HG03139 (cell line): ENCODE results near the gene CNTNAP2.

ENCODE experiments used
- ATAC-seq: cut with Tn5 transposase; IDR thresholded peaks from one replicate; pipeline ENCODE4 v1.9.1; 2021; ENCODE audit not compliant: unreplicated experiment

CNTNAP2 gene

GRCh38 chr7:147308539-147308938, 1191.9 kb downstream of the CNTNAP2 start:
- ATAC-seq: no peak

DNA sequence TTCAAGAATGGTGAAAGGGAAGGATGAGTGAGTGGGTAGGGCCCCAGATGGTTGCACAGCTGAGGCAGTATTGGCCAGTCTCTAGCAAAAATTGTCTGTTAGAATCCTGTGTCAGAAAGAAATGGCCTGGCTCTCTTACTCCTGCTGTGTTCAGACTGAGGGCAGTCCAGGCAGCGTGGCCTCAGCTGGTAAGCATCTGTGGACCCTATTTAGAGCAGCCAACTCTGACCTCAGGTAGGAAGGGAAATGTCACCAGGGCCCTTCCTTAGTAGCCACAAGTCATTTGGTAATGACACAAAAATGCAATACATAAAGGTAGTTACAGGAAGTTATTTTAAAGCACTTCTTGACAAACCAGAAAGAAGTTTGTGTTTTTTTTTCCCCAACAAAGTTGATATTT, 1194.7 kb downstream of the CNTNAP2 start:
- ATAC-seq: no peak

DNA sequence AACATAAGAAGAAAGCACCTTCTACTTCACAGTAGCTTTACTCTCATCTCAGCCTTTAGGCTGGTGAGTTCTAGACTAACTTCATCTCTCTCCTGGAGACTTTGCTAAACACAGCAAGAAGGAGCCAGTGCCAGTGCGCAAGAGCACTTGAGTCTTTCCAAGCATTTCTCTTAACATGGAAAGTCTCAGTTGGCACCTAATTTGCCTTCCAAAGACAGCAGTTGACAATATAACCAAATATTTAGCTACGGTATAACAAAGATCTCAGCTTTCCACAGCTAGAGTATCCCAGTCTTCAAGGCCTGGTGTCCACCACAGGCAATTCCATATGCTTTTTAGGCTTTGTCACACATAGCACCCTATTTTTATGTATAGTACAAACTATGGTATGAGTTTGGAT, 1204.9 kb downstream of the CNTNAP2 start:
- ATAC-seq: no peak

DNA sequence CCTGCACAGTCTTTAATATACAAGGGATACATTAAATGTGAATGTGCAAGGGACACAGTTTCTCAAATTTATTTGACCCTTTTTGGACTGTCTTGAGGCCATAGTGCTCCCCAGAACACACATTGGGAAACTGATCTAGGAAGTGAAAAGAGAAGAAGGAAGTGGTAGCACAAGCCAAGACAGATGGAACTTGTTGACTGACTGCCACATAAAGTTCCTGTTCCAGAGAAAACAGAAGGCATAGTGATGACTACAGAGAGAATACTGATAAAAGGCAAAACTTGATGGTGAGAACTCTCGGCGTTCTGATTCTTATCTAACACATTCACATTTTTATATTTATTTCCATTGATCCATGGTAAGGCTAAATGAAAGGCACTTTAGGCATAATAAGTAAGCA, 1216.4 kb downstream of the CNTNAP2 start:
- no peak for ATAC-seq

GRCh38 chr7:147363101-147363500, 1246.5 kb downstream of the CNTNAP2 start:
- no peak for ATAC-seq

DNA sequence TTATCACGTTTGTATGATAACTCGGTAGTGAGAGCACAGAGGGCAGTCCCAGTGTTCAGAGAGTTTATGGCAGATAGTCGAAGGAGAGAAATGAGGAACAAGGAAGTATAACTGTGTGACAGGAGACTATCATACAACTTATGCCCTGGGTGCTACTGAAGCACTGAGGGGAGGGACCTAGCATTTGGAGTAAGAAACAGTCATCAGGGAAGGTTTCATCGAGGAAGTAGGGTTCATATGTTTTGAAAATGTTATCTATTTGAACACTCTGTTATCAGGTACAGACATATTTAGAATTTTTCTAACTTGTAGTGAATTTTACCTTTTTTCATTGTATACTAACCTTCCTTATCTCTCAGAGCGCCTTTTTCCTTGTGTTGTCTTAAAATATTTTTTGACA, 1259.6 kb downstream of the CNTNAP2 start:
- no peak for ATAC-seq

GRCh38 chr7:147380926-147381325, 1264.3 kb downstream of the CNTNAP2 start:
- no peak for ATAC-seq

GRCh38 chr7:147394329-147394728, 1277.7 kb downstream of the CNTNAP2 start:
- no peak for ATAC-seq

GRCh38 chr7:147400221-147400689, 1283.7 kb downstream of the CNTNAP2 start:
- ATAC-seq: no peak

- no peak for ATAC-seq
Measured at GRCh38 chr7:147400925-147401324, 1284.3 kb downstream of the CNTNAP2 start.

- ATAC-seq: no peak
Measured at GRCh38 chr7:147405621-147406020, 1289.0 kb downstream of the CNTNAP2 start.

DNA sequence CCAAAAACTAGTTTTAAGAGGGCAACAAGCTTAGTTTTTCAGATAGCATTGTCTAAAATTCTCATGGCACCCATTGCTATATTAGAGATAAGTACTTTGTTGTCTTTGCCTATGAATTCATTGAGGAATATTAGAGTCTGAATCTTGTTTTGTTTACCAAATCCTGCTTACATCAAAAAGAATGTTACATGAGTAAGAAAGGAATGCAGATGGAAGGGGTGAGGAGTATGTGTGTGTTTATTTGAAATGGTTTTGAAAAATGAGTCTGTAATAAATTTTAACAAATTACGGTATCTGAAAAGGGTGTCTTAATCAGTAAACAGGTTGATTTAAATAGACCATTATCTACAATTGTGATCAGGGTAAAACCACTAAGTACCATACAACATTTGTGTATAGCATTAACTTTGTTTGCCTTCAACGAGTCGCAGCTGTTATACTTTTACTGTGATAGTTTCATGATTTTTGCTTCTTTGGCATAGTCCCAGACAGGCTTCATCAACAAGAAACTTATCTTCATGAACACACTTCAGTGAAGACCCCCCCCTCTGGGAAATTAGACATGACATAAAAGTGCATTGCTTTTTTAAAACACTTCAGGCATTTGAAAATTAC, 1290.0 kb downstream of the CNTNAP2 start:
- ATAC-seq: no peak

DNA sequence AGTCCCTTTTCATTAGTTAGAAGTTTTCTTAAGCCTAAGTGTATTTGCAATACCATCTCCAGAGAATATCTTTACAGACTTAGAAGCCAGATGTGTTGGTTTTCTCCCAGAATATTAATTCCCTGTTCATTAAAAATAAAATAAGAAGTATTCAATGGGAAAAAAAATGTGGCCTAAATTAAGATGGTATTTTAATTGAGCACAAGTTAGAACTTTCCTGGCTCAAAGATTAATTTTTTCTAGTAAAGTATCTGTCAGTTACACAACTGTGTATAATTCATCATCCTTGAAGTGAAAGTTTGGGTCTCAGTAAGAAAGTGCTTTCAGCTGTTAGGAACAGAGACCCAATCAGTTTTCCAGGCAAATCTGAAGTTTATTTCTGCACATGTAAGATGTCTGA, 1294.5 kb downstream of the CNTNAP2 start:
- ATAC-seq: no peak

GRCh38 chr7:147412109-147412508, 1295.5 kb downstream of the CNTNAP2 start:
- no peak for ATAC-seq

DNA sequence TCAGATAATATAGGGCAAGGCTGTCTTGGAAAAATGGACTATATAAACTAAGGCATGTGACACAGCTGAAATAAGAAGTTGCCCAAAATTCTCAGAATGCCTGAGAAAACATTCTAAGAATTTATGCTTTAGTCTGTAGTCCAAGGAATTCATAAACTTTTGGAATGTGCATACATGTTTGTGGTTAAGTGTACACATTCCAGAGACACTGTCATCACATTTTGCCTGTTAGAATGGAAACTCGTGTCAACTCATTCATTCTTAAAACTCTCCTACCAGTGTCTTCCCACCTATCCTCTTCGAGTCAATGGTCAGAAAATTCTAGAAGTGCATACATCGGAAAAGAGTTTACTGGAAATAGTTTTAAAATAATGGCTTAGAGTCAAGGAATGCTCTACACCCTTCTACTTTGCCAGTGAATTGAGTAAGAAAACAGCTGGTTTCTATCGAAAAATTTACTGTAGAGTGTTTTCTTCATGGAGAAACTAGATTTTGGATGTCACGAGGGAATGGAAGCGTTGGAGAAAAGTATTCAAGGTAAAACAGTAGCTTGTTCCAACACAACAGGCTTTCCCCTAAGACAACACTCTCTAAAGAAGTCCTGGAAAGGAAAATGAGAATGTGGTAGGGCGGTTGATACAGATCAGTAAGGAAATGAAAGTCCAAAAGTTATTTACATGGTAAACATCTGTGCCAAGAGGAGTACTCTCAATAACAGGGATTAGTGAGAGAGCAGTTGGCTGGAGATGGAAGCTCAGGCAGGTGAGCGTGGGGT, 1296.4 kb downstream of the CNTNAP2 start:
- no peak for ATAC-seq

- ATAC-seq: no peak
Measured at GRCh38 chr7:147413557-147413870, 1296.9 kb downstream of the CNTNAP2 start.

DNA sequence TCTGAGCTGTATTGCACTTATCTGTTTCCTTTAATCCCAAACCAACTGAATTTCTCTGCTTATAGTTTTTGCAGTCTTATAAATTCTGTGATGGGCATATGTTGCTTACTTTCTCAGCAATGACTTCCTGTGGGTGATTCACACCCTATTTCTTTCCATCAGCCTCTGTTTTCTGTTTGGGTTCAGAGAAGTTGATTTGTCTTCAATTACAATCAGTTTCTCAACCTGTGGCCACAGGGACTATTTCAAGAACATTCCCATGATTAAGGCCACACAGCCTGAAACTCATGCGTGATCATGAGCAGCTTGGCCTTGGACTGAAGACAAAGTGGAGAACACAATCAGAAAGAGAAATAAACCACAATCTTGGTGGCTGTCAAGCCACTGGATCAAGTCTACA, 1299.4 kb downstream of the CNTNAP2 start:
- ATAC-seq: no peak

DNA sequence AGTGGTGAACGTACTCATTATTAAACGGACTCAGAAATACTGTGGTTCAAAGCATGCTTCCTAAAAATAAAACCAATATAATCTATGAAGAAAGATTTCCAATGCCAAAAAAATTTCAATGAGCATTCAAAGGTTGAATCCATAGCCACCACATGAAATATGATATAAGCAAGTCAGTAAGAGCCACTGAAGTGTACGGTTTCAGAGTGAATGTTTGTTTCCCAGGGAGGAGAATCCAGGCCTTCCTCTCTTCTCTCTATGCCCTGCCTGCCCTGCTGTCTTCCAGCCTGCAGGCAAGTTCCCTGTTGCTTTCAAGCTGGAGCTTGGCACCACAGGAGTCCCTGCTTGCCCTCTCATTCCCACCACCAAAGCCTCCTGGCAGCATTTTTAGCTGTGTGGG, 1302.4 kb downstream of the CNTNAP2 start:
- ATAC-seq: no peak

GRCh38 chr7:147423875-147424274, 1307.3 kb downstream of the CNTNAP2 start:
- no peak for ATAC-seq

- no peak for ATAC-seq
Measured at GRCh38 chr7:147428075-147428474, 1311.5 kb downstream of the CNTNAP2 start.

DNA sequence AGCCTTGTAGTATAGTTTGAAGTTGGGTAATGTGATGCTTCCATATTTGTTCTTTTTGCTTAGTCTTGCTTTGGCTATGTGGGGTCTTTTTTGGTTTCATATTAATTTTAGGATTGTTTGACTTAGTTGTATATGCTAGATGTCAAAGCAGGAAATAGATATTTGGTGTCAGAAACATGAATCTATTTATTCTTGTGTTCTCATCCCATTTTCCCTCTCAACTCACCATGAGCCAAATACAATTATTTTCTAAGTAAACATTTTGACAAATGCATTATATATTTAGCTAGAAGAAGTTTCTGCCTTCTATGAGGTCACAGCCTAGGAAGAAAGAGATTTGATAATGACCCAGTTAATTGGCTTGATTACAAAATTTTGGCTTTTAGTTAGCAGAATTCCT, 1313.4 kb downstream of the CNTNAP2 start:
- ATAC-seq: no peak

DNA sequence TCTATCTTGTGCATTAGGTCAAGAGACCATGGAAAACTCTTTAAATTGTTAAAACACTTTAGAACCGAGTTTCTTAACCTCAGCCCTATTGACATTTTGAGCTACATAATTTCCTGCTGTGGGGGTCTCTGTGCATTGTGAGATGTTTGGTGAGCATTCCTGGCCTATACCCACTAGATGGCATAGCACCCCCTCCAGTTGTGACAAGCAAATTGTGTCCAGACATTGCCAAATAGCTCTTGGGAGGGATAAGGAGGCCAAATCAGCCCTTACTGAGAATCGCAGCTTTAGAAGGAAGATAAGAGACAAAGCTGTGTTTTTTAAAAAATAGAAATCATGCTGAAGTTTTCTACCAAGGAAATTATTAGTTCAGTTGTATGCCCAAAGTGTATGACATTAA, 1315.5 kb downstream of the CNTNAP2 start:
- no peak for ATAC-seq

DNA sequence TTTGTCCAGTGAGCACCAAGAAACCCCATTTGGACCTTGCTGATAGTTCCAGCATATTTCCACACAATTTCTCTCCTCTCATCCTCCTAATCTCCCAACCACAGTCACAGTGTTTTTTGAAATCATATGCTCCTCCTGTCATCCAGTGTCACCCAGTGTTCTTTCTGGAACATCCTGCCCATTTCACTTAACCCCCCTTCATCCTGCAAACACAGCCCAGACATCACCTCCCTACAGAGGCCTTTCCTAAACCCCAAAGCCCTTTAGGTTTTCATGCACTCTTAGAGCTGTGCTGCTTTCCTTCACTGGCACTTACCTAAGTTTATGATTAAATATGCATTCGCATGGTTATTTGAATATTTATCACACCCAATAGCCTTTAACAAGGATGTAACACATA, 1316.0 kb downstream of the CNTNAP2 start:
- ATAC-seq: no peak
